DOHH2 (cell line): ENCODE measurements around the gene LRRC4B.

ENCODE experiments used
- CTCF ChIP-seq: fragments of 200-600 bp; sonication (generic); IDR thresholded peaks from one replicate; pipeline ENCODE4 v1.5.1; 2014; ENCODE audit warnings: antibody characterized with exemption, mild to moderate bottlenecking, low read depth, low read length; ENCODE audit not compliant: poor library complexity, severe bottlenecking
- EZH2phosphoT487 ChIP-seq: fragments of 200-600 bp; sonication (generic); IDR thresholded peaks from 2 replicates; pipeline ENCODE4 v1.6.1; 2017; ENCODE audit warnings: borderline replicate concordance, mild to moderate bottlenecking, antibody characterized with exemption, low read length, moderate library complexity, mixed read lengths

GRCh38 chr19:50500060-50500752 is 68.0 kb downstream of the LRRC4B start:
- TF ChIP-seq CTCF, result no peak
- TF ChIP-seq EZH2phosphoT487, result no peak
